ENCODE measurements around the gene KDELR3. TPM values are rescaled to one million over a fixed set of nuclear protein-coding genes. Genes with fewer than 3 reads are reported as not detected.

The KDELR3 gene
- total RNA-seq, 1 donor from 2014 or later = 3.7 TPM

- Mint-ChIP-seq H3K4me3 (ENCODE audit: unreplicated experiment) (no peak overlapping the region), H3K4me1 (ENCODE audit: unreplicated experiment) (no peaks in the 10 kb centered on the region), H3K36me3 (ENCODE audit: low read depth, unreplicated experiment) (peaks cover 4% of the 10 kb centered on the region), H3K9me3 (ENCODE audit: unreplicated experiment) (no peaks in the 10 kb centered on the region), H3K27ac (ENCODE audit: unreplicated experiment) (no peak overlapping the region), H3K27me3 (ENCODE audit: unreplicated experiment) (peaks cover 7% of the 10 kb centered on the region)
- DNase-seq (ENCODE audit: low spot score) = no peak
- no peak for TF ChIP-seq CTCF (IDR thresholded peaks at IDR 0.05; ENCODE audit: unreplicated experiment)
Observed at GRCh38 chr22:38437416-38437815, 30.5 kb upstream of the KDELR3 start.

GRCh38 chr22:38440747-38441350, 27.0 kb upstream of the KDELR3 start:
- peaks cover 9% of the 10 kb centered on the region for H3K27me3 Mint-ChIP-seq (ENCODE audit: unreplicated experiment)
- no peaks in the 10 kb centered on the region for H3K4me1 Mint-ChIP-seq (ENCODE audit: unreplicated experiment)
- TF ChIP-seq CTCF (IDR thresholded peaks at IDR 0.05; ENCODE audit: unreplicated experiment) = no peak
- H3K9me3 Mint-ChIP-seq (ENCODE audit: unreplicated experiment) = no peaks in the 10 kb centered on the region
- no peak for DNase-seq (ENCODE audit: low spot score)
- no peak overlapping the region for H3K27ac Mint-ChIP-seq (ENCODE audit: unreplicated experiment)
- H3K36me3 Mint-ChIP-seq (ENCODE audit: low read depth, unreplicated experiment) = peaks cover 4% of the 10 kb centered on the region
- peak overlapping the region; percentile 8 for H3K4me3 Mint-ChIP-seq (ENCODE audit: unreplicated experiment)

- TF ChIP-seq CTCF (IDR thresholded peaks at IDR 0.05; ENCODE audit: unreplicated experiment) = no peak
- no peak for DNase-seq (ENCODE audit: low spot score)
- Mint-ChIP-seq H3K36me3 (ENCODE audit: low read depth, unreplicated experiment) (peaks cover 4% of the 10 kb centered on the region), H3K9me3 (ENCODE audit: unreplicated experiment) (no peaks in the 10 kb centered on the region), H3K4me1 (ENCODE audit: unreplicated experiment) (no peaks in the 10 kb centered on the region), H3K27ac (ENCODE audit: unreplicated experiment) (no peak overlapping the region), H3K4me3 (ENCODE audit: unreplicated experiment) (no peak overlapping the region), H3K27me3 (ENCODE audit: unreplicated experiment) (peaks cover 5% of the 10 kb centered on the region)
Observed at GRCh38 chr22:38441620-38442287, 26.1 kb upstream of the KDELR3 start.

- no peaks in the 10 kb centered on the region for H3K9me3 Mint-ChIP-seq (ENCODE audit: unreplicated experiment)
- peaks cover 4% of the 10 kb centered on the region for H3K36me3 Mint-ChIP-seq (ENCODE audit: low read depth, unreplicated experiment)
- H3K27me3 Mint-ChIP-seq (ENCODE audit: unreplicated experiment) = peaks cover 4% of the 10 kb centered on the region
- no peaks in the 10 kb centered on the region for H3K4me1 Mint-ChIP-seq (ENCODE audit: unreplicated experiment)
- TF ChIP-seq CTCF (IDR thresholded peaks at IDR 0.05; ENCODE audit: unreplicated experiment) = no peak
- no peak overlapping the region for H3K27ac Mint-ChIP-seq (ENCODE audit: unreplicated experiment)
- no peak overlapping the region for H3K4me3 Mint-ChIP-seq (ENCODE audit: unreplicated experiment)
- no peak for DNase-seq (ENCODE audit: low spot score)
Observed at GRCh38 chr22:38442967-38443627, 24.8 kb upstream of the KDELR3 start.
